ENCODE measurements around the gene RNF182.
"Not testable (repeated sequence)": the region's sequence is repeated elsewhere in the genome, so short reads cannot be mapped to it uniquely, and the experiment has no call there.

RNF182 gene

GRCh38 chr6:14002176-14002947 lies 77.6 kb downstream of the RNF182 start:
- DNase-seq (ENCODE audit: low spot score), result no peak

- DNase-seq (ENCODE audit: low spot score), result no peak
Measured at GRCh38 chr6:14004258-14004657, 79.5 kb downstream of the RNF182 start.

GRCh38 chr6:14008809-14009208 lies 84.1 kb downstream of the RNF182 start:
- DNase-seq (ENCODE audit: low spot score), result no peak

GRCh38 chr6:14009431-14009830 lies 84.7 kb downstream of the RNF182 start:
- DNase-seq (ENCODE audit: low spot score), result no peak

DNA sequence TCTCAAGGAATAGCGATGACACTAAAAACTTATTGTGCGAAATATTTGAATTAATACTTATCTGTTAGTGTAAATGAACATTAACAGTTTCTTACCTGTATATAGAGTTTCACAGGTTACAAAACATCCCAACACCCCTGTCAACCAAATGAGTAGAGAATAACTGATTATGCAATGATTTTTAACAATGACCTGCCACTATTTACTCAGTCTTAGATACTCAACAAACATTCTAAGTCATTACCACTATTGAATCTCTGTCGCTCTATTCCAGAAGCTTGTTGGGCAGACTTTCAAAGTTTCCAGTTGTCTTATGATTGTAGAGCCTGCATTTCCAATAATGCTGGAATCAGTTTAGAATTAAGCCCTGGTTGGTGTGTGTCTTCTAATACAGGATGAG lies 85.5 kb downstream of the RNF182 start:
- no peak for DNase-seq (ENCODE audit: low spot score)

GRCh38 chr6:14012313-14013030 lies 87.7 kb downstream of the RNF182 start:
- no peak for DNase-seq (ENCODE audit: low spot score)

DNA sequence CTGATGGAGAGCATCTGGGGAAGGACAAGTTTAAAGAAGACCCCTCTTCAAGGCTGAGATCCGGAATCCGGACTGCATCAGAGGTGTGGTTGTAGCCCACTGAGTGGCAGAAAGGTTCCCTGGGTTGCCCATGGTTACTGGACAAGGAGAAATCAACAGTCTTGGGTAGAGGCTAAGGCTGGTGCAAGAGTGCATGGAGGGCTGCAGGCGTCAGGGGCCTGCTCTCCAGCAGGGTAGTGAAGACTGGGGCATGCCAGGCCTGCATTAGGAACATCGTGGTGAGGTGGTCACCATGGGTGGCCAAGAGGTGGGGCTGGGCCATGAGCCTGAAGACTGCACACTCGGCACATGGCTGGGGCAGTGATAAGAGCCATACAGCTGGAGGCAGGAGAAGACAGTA lies 91.2 kb downstream of the RNF182 start:
- DNase-seq (ENCODE audit: low spot score), result no peak

DNA sequence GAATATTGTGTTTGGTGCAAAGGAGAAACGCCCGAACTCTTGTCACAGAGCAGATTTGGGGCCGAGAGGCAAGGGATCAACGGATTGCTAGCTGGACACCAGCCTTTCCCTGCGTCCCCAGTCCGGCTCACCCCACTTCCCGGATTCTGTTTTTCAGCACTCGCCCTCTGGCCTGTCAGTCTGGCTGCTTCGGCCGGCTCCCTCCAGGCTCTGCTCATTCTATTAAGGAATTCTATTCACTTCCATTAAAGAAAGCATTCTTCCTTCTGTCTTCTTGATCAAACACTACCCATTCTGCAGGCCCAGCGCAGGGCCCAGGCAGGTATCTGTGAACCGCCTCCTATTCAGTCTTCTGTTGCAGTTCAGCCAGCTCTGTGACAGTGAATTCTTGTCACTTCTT lies 91.7 kb downstream of the RNF182 start:
- DNase-seq (ENCODE audit: low spot score), result no peak

DNA sequence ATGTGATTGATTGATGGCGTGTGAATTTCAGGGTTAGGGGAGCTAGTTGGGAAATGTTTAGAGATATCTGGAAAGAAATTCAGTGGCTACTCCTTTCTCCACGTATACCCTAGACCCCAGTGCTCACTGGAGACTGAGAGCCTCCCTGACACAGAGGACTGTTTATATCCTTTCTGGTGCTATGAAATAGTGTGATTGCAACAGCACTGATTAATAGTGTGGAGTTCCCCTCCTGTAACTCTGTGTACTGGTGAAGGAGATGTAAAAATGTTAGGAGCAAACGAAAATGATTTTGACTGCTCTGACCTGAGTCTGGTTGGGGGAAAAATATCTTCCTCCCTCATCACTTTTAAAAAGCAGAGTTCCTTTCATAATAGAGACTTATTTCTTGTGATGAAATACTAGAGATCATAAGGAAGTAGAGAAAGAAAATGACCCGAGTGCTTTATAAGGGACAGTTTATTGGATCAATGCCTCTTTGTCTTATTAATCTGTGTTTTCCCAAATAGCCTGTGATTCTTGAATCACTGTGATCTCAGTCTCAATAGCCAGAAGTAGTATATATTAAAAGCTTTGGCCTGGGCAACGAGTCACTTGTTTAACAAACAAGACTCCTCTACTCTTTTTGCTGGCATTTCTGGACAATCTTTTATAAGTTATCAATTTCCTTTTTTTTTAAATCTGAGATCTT lies 92.3 kb downstream of the RNF182 start:
- DNase-seq (ENCODE audit: low spot score), result no peak

- DNase-seq (ENCODE audit: low spot score), result no peak
Measured at GRCh38 chr6:14017626-14018475, 93.1 kb downstream of the RNF182 start.

DNA sequence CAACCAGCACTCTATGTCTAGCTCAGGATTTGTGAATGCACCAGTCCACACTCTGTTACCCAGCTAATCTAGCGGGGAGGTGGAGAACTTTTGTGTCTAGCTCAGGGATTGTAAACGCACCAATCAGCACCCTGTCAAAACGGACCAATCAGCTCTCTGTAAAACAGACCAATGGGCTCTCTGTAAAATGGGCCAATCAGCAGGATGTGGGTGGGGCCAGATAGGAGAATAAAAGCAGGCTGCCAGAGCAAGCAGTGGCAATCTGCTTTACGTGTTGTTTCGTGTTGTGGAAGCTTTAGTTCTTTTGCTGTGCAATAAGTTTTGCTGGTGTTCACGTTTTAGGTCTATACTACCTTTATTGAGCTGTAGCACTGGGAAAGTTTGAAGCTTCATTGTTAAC lies 93.8 kb downstream of the RNF182 start:
- DNase-seq (ENCODE audit: low spot score), result not testable (repeated sequence)

DNA sequence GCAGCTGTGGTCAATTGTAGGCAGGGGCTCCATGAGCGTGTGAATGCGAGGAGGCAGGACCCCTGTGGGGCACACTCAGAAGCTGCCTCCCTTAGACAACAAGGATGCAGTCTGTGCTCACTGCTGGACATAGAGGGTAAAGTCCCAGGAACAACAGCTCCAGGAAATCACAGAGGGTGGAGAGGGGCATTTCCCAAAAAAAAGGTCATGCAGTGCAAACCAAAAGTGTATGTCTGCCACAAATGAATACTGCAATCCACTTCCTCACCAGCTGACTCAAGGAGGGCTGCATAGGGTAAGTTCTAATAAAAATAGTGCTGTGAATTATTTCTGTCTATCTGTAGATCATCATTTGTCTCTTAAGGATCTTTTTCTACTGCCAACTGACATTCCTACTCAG lies 95.8 kb downstream of the RNF182 start:
- DNase-seq (ENCODE audit: low spot score), result no peak

- no peak for DNase-seq (ENCODE audit: low spot score)
Measured at GRCh38 chr6:14021449-14021848, 96.7 kb downstream of the RNF182 start.

DNA sequence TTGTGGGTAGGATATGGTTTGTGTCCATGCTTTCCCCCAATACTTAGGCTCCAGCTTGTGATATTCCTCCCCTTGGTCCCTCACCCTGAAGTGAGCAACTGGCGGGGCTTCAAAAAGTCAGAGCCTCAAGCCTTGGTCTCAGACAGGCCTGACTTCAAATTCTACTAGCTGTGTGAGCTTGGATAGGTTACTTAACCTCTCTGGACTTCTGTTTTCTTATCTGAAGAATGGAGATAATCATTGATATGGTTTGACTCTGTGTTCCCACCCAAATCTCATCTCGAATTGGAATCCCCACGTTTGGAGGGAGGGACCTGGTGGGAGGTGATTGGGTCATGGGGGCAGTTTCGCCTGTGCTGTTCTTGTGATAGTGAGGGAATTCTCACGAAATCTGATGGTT lies 97.9 kb downstream of the RNF182 start:
- DNase-seq (ENCODE audit: low spot score), result no peak

DNA sequence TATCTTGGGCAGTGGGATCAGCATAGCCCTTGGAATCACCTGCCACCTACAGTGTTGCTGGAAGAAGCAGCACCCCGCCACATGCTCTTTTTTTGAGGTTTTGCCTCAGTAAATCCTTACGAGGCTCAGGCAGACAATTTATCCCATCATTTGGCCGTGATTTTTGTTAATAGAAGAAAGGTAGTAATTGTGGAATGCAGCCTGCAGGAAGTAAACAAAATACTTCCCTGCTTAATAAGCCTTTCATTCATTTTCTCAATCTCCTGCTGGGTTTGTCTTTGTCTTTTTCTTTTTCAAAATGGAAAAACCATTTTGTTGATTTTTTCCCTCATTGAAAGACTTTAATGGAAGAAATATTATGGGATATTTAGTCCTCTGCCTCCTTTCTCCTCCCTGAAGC lies 99.1 kb downstream of the RNF182 start:
- no peak for DNase-seq (ENCODE audit: low spot score)

DNA sequence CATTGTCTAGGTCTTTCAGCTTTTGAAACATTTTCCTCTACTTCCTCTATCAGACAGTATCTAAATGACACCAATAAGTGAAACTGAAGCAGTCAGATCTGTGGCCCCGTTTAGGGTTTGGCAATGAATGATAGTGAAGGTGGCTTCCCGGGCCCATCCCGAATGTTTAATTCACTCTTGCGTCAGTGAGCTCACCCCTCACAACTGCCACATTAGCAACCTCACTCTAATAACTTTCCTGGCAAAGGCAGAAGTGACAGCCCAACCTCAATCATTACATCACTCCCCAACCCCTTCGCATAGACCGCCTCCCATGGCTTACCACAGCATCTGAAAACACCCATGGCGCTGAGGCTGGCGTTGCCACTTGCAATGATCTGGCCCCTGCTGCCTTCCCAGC lies 100.4 kb downstream of the RNF182 start:
- no peak for DNase-seq (ENCODE audit: low spot score)

DNA sequence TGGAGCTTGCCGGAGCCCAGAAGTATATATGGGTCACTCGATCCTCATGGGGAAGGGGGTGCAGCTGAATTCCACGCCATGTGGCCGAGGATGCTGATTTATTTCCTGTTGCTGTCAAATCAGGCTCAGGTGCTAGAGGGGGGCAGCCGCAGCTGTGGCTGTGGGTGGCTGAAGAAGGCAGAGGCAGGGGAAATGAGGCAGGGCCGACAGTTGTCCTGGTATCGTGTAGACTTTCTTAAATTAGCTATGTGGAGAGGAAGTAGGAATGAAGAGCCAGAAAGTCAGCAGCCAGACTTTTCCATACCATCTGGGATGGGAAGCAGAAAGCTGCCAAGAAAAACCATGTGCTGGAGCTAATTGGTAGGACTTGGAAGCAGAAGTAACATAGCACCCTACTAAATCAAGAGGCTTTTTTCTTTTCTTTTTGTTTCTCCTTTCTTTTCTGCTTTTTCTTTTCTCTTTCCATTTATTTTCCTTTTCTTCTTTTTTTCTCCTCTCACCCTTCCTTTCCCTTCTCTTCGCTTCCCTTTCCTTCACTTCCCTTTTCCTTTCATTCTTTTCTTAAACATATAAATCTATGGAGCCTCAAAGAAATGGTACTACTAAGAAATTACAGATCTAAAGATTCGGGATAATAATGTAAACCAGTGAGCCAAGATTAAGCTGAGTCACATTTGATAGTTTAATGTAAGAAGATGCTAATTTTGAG lies 102.2 kb downstream of the RNF182 start:
- DNase-seq (ENCODE audit: low spot score), result no peak

GRCh38 chr6:14028631-14029030 lies 103.9 kb downstream of the RNF182 start:
- no peak for DNase-seq (ENCODE audit: low spot score)

DNA sequence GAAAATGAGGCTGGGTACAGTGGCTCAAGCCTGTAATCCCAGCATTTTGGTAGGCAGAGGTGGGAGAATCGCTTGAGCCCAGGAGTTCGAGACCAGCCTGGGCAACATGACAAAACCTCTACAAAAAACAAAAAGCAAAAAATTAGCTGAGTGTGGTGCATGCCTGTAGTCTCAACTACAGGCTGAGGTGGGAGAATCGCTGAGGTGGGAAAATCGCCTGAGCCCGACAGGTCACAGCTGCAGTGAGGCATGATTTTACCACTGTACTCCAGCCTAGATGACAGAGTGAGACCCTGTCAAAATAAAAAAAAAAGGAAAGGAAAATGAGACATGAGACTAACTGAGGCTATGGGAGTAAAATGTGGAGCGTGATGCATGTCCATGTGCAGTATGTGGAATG lies 104.9 kb downstream of the RNF182 start:
- no peak for DNase-seq (ENCODE audit: low spot score)
